ENCODE results near the gene MTIF2.

- TF ChIP-seq CTCF (conservative IDR thresholded peaks at IDR 0.05 in 1 of 2, IDR thresholded peaks at IDR 0.05 in 1 of 2; ENCODE audit: low read depth in 1 of 2, low read length in 2 of 2) (no peak), EZH2 (IDR thresholded peaks at IDR 0.05; ENCODE audit: low read length, missing control alignments) (no peak)
These were observed 68.6 kb downstream of the MTIF2 start for GRCh38 chr2:55200416-55200815.

Data from fibroblast of lung (primary cell).